Measurements from ENCODE around the gene STH.

Gene STH

GRCh38 chr17:45965812-45966211 lies 33.2 kb upstream of the STH start:
- Histone ChIP-seq H3K27me3 (ENCODE audit: control insufficient read depth, insufficient read depth, low read length) (no peaks in the 10 kb centered on the region), H3K4me2 (ENCODE audit: low read length) (no peak overlapping the region), H3K36me3 (ENCODE audit: control insufficient read depth, insufficient read depth, low read length) (no peaks in the 10 kb centered on the region), H3K4me3 (ENCODE audit: low read depth, low read length) (no peak overlapping the region), H2AFZ (no peak overlapping the region), H3K4me1 (no peaks in the 10 kb centered on the region), H3K9ac (no peak overlapping the region), H3K27ac (no peak overlapping the region), H3K79me2 (peaks cover 2% of the 10 kb centered on the region), H3K9me3 (ENCODE audit: control insufficient read depth, low read length) (no peaks in the 10 kb centered on the region)
- no peak for TF ChIP-seq CTCF (IDR thresholded peaks at IDR 0.05)

- TF ChIP-seq CTCF (IDR thresholded peaks at IDR 0.05) = no peak
- Histone ChIP-seq H3K36me3 (ENCODE audit: control insufficient read depth, insufficient read depth, low read length) (no peaks in the 10 kb centered on the region), H3K79me2 (peaks cover 2% of the 10 kb centered on the region), H3K4me3 (ENCODE audit: low read depth, low read length) (no peak overlapping the region), H2AFZ (no peak overlapping the region), H3K27me3 (ENCODE audit: control insufficient read depth, insufficient read depth, low read length) (no peaks in the 10 kb centered on the region), H3K4me1 (no peaks in the 10 kb centered on the region), H3K27ac (no peak overlapping the region), H3K9ac (no peak overlapping the region), H3K4me2 (ENCODE audit: low read length) (no peak overlapping the region), H3K9me3 (ENCODE audit: control insufficient read depth, low read length) (no peaks in the 10 kb centered on the region)
Measured at GRCh38 chr17:45966606-45967280, 32.3 kb upstream of the STH start.

GRCh38 chr17:45967378-45967777 lies 31.7 kb upstream of the STH start:
- Histone ChIP-seq H3K4me3 (ENCODE audit: low read depth, low read length) (no peak overlapping the region), H3K79me2 (peaks cover 2% of the 10 kb centered on the region), H3K9ac (no peak overlapping the region), H3K9me3 (ENCODE audit: control insufficient read depth, low read length) (no peaks in the 10 kb centered on the region), H3K4me1 (no peaks in the 10 kb centered on the region), H2AFZ (no peak overlapping the region), H3K27ac (no peak overlapping the region), H3K4me2 (ENCODE audit: low read length) (no peak overlapping the region), H3K27me3 (ENCODE audit: control insufficient read depth, insufficient read depth, low read length) (no peaks in the 10 kb centered on the region), H3K36me3 (ENCODE audit: control insufficient read depth, insufficient read depth, low read length) (no peaks in the 10 kb centered on the region)
- no peak for TF ChIP-seq CTCF (IDR thresholded peaks at IDR 0.05)

GRCh38 chr17:45968732-45969131 lies 30.3 kb upstream of the STH start:
- H3K4me1 ChIP-seq = no peaks in the 10 kb centered on the region
- H3K4me3 ChIP-seq (ENCODE audit: low read depth, low read length) = no peak overlapping the region
- no peak overlapping the region for H3K4me2 ChIP-seq (ENCODE audit: low read length)
- no peak overlapping the region for H2AFZ ChIP-seq
- no peaks in the 10 kb centered on the region for H3K36me3 ChIP-seq (ENCODE audit: control insufficient read depth, insufficient read depth, low read length)
- H3K27ac ChIP-seq = no peak overlapping the region
- no peaks in the 10 kb centered on the region for H3K9me3 ChIP-seq (ENCODE audit: control insufficient read depth, low read length)
- H3K79me2 ChIP-seq = peaks cover 2% of the 10 kb centered on the region
- no peaks in the 10 kb centered on the region for H3K27me3 ChIP-seq (ENCODE audit: control insufficient read depth, insufficient read depth, low read length)
- no peak for TF ChIP-seq CTCF (IDR thresholded peaks at IDR 0.05)
- H3K9ac ChIP-seq = no peak overlapping the region

GRCh38 chr17:45969726-45970125 lies 29.3 kb upstream of the STH start:
- Histone ChIP-seq H2AFZ (no peak overlapping the region), H3K36me3 (ENCODE audit: control insufficient read depth, insufficient read depth, low read length) (no peaks in the 10 kb centered on the region), H3K4me1 (no peaks in the 10 kb centered on the region), H3K4me2 (ENCODE audit: low read length) (no peak overlapping the region), H3K9ac (no peak overlapping the region), H3K79me2 (peaks cover 2% of the 10 kb centered on the region), H3K9me3 (ENCODE audit: control insufficient read depth, low read length) (no peaks in the 10 kb centered on the region), H3K27ac (no peak overlapping the region), H3K27me3 (ENCODE audit: control insufficient read depth, insufficient read depth, low read length) (no peaks in the 10 kb centered on the region), H3K4me3 (ENCODE audit: low read depth, low read length) (no peak overlapping the region)
- no peak for TF ChIP-seq CTCF (IDR thresholded peaks at IDR 0.05)
